GM19455 (cell line): ENCODE results near the gene CTAGE8.
"Not testable (repeated sequence)": the region's sequence is repeated elsewhere in the genome, so short reads cannot be mapped to it uniquely, and the experiment has no call there.

ENCODE experiments used
- ATAC-seq: cut with Tn5 transposase; IDR thresholded peaks from one replicate; pipeline ENCODE4 v1.9.1; 2021; ENCODE audit not compliant: unreplicated experiment

CTAGE8 gene, protein sequence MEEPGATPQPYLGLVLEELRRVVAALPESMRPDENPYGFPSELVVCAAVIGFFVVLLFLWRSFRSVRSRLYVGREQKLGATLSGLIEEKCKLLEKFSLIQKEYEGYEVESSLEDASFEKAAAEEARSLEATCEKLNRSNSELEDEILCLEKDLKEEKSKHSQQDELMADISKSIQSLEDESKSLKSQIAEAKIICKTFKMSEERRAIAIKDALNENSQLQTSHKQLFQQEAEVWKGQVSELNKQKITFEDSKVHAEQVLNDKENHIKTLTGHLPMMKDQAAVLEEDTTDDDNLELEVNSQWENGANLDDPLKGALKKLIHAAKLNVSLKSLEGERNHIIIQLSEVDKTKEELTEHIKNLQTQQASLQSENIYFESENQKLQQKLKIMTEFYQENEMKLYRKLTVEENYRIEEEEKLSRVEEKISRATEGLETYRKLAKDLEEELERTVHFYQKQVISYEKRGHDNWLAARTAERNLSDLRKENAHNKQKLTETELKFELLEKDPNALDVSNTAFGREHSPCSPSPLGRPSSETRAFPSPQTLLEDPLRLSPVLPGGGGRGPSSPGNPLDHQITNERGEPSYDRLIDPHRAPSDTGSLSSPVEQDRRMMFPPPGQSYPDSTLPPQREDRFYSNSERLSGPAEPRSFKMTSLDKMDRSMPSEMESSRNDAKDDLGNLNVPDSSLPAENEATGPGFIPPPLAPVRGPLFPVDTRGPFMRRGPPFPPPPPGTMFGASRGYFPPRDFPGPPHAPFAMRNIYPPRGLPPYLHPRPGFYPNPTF

GRCh38 chr7:144269188-144269587, at the start of gene CTAGE8:
Gene CTAGE8, minus strand, starts transcription at chr7:144269288. Its CDS starts 38 bp downstream, at chr7:144269250.
- not testable (repeated sequence) for ATAC-seq

DNA sequence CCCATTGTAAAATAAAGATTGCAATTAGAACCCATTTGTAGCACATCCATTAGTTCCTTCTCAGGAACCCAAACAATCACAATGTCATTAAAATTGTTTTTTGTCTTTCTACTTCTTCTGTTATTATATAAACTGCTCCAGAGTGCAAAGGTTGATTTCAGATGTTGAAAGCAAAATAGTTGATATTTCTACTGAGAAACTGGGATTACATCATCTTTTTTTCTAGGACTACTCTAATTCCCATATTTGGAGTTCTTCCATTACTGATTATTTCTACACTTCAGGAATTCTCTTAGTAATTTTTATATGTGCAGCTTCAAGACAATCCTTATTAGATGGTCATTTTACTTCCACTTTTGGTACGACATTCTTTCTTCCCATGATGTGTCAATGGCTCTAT, 48.4 kb upstream of the CTAGE8 start:
- ATAC-seq: not testable (repeated sequence)

GRCh38 chr7:144311872-144312469, 42.9 kb upstream of the CTAGE8 start, which contains the start of gene OR2A1:
Gene OR2A1, plus strand, starts transcription at chr7:144312419. Its CDS starts 5,706 bp downstream, at chr7:144318125.
- ATAC-seq: not testable (repeated sequence)

- ATAC-seq: not testable (repeated sequence)
These were observed 42.1 kb upstream of the CTAGE8 start for GRCh38 chr7:144311218-144311617.

DNA sequence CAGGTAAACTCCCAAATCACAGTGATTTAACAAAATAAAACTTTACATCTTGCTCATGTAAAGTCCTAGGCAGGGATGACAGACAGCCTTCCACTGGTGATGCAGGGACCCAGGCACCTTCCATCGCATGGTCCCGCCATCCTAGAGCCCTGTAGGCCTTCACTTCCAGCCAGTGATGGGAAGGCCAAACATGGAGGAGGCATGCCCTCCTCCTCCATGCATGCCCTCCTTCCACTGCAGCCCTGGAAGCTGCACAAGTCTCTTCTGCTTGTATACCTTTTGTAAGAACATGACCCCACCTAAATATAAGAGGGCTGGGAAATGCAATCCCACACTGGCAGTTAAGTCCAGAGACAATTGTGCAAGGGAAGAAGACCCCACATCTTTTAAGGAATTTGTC, 40.6 kb upstream of the CTAGE8 start:
- ATAC-seq: not testable (repeated sequence)

- not testable (repeated sequence) for ATAC-seq
These were observed 36.1 kb upstream of the CTAGE8 start for GRCh38 chr7:144305156-144305555.

DNA sequence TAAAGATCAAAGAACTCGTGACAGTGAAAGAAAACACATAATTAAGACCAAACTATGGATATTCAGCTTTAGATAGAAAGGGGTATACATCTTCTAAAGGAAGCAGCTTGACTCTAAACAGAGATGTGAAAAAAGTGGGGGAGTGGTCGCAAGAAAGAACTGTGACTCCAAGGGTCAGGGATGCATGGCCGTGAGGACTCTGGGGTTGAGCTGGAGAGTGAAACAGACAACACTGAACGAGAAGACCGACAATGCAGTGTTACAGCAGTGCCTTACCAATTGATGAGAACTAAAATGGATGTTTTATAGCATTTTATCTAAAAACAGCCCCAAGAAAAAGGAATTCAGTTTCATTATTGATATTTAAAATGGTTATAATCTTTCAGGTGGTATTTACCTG, 34.5 kb upstream of the CTAGE8 start:
- ATAC-seq: not testable (repeated sequence)

GRCh38 chr7:144302578-144303303, 33.7 kb upstream of the CTAGE8 start:
- ATAC-seq: not testable (repeated sequence)

- ATAC-seq: peak; percentile 84
These were observed 24.9 kb upstream of the CTAGE8 start for GRCh38 chr7:144293794-144294499.

DNA sequence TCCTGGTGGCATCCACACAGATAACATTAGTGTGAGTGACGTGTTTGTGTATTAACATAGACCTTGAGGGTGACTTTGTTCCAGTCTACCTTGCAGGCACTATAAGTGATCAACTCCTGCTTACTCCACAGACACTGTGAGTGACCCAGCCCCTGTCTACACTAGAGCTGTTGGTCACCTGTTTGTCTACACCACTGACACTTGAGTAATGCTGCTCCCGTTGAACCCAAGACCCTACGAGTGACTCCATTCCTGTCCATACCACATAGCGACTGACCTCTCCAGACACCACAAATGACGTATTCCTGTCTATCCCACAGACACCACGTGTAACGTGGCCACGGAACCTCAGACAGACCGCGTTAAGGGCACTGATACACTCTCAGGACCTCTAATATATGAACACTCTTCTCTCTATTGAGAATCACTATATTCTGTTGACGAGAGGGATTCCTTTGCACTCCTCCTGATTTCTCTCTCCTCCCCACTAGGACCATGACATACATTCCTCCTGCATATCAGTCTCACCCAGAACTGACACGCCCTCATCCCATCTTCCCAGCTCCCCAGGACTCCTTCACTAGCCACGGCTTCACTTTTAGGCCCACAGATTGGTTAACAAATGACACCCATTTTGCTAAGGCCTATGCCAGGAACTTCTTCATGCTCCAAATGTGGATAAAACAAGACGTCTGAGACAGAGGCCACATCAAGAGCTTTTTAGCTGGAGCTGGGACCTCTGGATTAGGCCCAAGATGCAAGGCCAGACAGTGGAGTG, 23.5 kb upstream of the CTAGE8 start:
- ATAC-seq: not testable (repeated sequence)

- not testable (repeated sequence) for ATAC-seq
These were observed 22.5 kb upstream of the CTAGE8 start for GRCh38 chr7:144291607-144292006.

GRCh38 chr7:144287171-144287784, 18.2 kb upstream of the CTAGE8 start:
- ATAC-seq: not testable (repeated sequence)

DNA sequence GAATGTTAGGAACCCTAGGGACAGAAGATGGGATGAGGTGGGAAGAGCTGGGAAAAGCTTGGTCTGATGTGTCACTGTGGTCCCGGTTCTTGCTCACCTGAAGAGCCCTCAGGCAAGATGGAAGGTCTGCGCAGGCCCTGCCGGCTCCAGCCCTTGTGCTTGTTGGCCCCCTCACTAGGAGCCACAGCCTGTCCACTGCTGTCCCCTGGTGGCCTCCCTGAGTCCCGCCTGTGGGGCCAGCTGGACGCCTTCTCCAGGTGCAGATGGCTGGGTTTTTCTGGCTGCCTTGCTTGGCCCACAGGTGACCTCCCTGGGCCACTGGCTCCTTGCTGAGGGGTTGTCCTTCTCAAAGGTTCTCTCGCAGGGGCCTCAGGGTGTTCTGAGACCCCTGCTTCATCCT, 14.6 kb upstream of the CTAGE8 start:
- not testable (repeated sequence) for ATAC-seq

DNA sequence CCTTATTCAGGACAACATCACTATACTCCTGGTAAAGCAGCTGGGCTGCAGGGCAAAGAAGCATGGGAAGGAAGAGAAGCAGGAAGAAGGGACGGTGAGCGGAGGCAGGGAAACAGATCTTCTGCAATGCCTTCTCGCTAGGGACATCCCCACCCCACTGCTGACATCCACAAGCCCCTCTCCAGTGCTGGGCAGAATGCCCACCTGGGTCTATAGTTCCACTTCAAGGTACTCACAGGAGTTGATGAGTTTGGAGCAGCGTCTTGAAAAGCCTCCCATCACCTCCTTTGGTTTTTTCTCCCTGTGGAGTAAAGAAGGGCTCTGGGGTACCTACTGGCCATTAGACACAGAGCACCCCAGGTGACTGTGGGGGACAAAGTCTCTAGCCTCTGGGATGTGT, 13.4 kb upstream of the CTAGE8 start:
- not testable (repeated sequence) for ATAC-seq

GRCh38 chr7:144281981-144282380, 12.9 kb upstream of the CTAGE8 start:
- ATAC-seq: not testable (repeated sequence)

- not testable (repeated sequence) for ATAC-seq
These were observed 10.9 kb upstream of the CTAGE8 start for GRCh38 chr7:144280010-144280409.

DNA sequence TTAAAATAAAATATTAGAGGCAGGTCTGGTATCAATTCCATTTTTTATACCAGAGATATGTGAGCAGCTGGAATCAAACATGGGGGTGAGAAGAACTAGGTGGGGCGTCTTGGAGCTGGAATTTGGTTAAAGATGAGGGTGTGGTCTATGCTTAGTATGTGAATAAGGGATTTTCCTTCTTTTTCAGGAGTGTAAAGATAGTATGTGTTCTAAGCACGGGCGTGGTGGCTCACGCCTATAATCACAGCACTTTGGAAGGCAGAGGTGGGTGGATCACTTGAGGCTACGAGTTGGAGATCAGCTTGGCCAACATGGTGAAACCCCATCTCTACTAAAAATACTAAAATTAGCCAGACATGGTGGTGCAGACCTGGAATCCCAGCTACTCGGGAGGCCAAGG, 6.2 kb upstream of the CTAGE8 start:
- not testable (repeated sequence) for ATAC-seq

GRCh38 chr7:144264692-144265091, 4.4 kb downstream of the CTAGE8 start, which contains the start of gene OR2A7:
Gene OR2A7, minus strand, starts transcription at chr7:144264792. Its CDS starts 5,164 bp downstream, at chr7:144259628.
- ATAC-seq: not testable (repeated sequence)

DNA sequence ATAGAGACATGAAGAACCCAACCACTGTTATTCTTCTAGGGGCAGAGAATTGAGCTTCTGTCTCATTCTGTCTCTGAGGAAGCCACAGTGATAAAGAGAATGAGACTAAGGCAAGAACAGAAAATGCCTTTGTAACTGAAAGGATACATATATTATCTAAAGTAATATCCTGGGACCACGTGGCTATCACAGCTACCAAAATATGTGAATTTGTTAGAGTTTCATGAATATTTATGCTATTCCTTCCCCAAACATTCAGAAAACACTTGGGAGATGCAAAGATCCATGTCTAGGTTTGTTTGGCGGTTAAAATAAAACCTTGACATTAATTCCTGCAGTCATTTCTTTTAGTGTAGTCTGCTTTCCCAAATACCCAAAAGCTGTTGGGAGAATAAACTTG, 7.0 kb downstream of the CTAGE8 start:
- not testable (repeated sequence) for ATAC-seq
